HT-29 (cell line): Measurements from ENCODE around the gene ADCK1. TPM values are rescaled to one million over a fixed set of nuclear protein-coding genes. Genes with fewer than 3 reads are reported as not detected.
"Not testable (repeated sequence)": the region's sequence is repeated elsewhere in the genome, so short reads cannot be mapped to it uniquely, and the experiment has no call there.

Experiments used
- DNase-seq: peaks from one replicate; pipeline ENCODE4 v3.0.0-alpha.2; 2015; ENCODE audit warnings: low spot score
- total RNA-seq: library from RNA; depleted of rRNA; stranded (reverse); fragments of >200 nt; shearing (Covaris generic); gene quantifications from 2 replicates; pipeline ENCODE4 v1.2.3, GENCODE V29; 2014; rRNA removed

The ADCK1 gene
- 3.7 and 4.3 TPM in 2 replicates for total RNA-seq

DNA sequence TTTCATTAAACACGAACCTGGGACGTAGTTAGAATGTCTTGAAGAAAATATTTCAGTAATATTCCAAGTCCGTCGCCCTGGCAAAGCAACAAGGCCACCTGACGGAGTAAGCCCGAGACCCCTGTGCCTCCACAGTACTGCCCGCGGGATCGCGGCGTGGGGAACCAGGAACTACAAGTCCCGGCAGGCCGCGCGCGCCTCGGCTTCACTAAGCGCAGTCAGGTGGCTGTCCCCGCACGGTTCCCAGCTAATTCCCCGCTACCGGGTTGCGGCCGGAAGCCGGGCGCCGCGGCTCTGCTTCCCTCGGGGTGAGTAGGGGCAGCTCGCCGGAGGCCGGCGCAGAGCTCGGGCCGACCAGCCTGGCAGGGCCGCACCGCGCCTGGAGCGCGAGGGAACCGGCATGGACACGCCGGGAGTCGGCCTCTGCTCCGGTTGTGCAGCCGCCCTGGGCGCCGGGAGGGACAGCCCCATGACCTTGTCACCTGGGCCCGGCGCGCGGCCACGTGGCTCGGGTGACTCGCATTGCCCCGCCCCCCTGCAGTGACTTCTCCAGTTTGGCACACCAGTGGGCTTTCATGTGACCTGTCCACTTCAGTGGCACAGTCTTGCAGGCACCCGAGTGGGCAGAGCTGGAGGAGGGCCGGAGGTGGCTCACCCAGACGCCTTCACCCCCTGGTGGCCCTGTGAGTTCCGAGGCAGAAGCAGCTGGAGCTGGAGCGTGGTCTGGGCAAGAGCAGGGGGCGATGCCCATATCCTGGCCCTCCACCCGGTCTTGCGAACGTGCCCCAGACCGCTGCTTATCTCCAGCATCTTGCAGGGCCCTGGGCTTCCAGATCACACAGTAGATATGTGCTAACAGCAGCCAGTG is at the start of gene ADCK1:
TSS of gene ADCK1 (plus strand) at position 247 of the 868 bp plus-strand sequence. CDS start 18,870 bp downstream, outside the sequence.
- peak; percentile 80 for DNase-seq

DNA sequence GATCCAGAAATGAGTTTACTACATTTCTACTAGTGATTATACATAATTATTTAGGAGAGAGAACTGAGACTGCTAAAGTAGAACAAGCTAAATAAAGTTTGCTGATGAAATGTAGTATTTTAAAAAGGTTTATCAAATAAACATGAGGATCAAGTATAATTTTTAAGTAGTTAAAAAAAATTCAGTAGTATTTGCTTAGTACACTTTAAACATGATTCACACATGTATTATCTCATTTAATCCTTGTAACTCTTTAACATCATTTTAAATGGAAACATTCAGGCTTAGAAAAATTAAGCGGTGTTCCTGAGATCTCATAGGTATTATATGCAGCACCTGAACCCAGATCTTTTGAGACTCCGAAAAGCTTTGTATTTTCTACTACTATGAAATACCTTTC is 47.6 kb upstream of the ADCK1 start:
- DNase-seq, result no peak

GRCh38 chr14:77752799-77753516 is 47.0 kb upstream of the ADCK1 start:
- no peak for DNase-seq

- peak; percentile 83 for DNase-seq
These were observed 39.3 kb upstream of the ADCK1 start, which contains the start of gene SNW1 for GRCh38 chr14:77760381-77761204. Gene SNW1 (minus strand): TSS chr14:77761156. CDS start chr14:77761127, 29 bp downstream.

DNA sequence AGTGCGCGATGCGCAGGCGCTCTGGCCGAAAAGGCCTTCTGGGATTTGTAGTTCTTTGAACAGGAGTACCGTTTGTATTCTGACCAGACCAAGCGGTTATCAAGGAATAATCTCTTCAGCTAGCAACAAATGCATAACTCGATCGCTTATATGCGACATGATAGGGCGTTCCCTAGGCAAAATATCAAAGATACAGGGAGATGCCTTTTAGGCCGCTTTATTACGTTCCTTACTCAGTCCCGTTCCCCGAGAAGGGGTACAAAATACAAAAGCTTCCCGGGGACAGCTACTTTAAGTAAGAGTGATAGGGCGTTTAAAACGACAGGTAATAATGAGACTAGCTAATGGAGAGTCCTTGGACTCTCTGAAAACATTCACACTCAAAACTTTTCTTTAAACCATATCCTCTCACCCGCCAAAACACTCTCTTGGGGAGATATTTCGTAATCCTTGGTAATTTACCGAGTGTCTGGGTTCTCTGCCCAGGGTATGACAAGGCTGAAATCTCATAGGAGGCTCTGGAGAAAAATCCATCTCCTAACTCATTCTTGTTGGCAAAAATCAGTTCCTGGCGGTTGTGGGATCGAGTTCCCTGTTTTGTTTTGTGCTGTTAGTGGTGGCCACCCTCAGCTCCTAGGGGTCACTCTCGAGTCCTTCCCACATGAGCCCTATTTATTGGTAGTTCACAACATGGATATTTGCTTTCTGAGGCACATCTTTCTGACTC is 38.5 kb upstream of the ADCK1 start:
- peak; percentile 24 for DNase-seq

DNA sequence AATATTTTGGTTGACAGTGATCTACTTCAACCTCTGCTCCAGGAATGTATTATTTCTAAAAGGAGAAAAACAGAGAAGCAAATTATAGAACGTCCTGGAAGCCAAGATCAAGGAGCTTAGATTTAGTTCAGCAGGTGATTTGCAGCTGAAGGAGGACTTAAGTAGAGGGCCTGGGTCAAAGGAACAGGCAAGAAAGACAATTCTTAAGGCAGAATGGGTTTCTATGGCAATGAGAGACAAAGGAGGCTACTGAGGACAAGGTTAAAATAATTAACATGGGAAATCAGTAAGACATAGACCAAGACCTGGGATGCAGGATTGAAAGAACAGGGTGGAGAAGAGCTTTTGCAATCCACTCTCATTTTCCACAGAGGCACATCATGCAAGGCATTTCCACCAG is 36.6 kb upstream of the ADCK1 start:
- no peak for DNase-seq

GRCh38 chr14:77763978-77764377 is 35.9 kb upstream of the ADCK1 start:
- DNase-seq, result no peak

GRCh38 chr14:77768442-77769069 is 31.4 kb upstream of the ADCK1 start:
- not testable (repeated sequence) for DNase-seq

DNA sequence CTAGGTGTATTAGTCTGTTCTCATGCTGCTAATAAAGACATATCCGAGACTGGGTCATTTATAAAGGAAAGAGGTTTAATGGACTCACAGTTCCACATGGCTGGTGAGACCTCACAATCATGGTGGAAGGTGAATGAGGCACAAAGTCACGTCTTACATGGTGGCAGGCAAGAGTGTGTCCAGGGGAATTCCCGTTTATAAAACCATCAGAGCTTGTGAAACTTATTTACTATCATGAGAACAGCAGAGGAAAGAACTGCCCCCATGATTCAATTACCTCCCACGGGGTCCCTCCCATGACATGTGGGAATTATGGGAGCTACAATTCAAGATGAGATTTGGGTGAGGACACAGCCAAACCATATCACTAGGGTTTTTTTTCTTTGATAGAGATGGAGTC is 25.9 kb upstream of the ADCK1 start:
- not testable (repeated sequence) for DNase-seq

DNA sequence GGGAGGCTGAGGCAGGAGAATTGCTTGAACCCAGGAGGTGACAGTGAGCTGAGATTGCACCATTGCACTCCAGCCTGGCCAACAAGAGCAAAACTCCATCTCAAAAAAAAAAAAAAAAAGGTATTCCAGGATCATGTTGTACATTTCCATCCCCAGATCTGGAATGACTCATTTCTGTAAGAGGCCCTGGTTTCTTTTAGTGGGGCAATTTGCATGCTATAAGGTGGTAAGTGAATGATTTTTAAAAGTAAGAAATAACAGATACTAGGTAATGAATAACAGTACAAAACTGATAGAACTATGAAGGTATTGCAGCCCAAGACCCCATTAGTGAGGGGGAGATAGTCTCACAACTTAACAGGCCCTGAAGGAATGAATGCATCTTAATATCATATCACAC is 17.7 kb upstream of the ADCK1 start:
- no peak for DNase-seq

GRCh38 chr14:77786148-77786547 is 13.8 kb upstream of the ADCK1 start:
- DNase-seq, result no peak

GRCh38 chr14:77790566-77791224 is 9.2 kb upstream of the ADCK1 start:
- no peak for DNase-seq

DNA sequence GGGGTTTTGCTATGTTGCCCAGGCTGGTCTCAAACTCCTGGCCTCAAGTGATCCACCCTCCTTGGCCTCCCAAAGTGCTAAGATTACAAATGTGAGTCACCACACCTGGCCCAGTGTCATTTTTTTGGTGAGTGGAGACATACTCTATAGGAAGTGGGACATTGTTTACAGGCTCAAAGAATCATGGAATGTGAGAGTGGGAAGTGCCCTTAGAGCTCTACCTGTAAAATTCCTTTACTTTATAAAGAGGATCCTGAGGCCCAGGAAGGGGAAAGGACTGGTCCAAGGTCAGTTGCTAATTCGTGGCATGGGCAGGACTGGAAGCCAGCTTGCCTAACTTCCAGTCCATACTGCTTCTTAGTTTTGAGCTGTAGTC is 8.7 kb upstream of the ADCK1 start:
- peak; percentile 3 for DNase-seq

- not testable (repeated sequence) for DNase-seq
These were observed 6.7 kb upstream of the ADCK1 start for GRCh38 chr14:77793255-77793654.

DNA sequence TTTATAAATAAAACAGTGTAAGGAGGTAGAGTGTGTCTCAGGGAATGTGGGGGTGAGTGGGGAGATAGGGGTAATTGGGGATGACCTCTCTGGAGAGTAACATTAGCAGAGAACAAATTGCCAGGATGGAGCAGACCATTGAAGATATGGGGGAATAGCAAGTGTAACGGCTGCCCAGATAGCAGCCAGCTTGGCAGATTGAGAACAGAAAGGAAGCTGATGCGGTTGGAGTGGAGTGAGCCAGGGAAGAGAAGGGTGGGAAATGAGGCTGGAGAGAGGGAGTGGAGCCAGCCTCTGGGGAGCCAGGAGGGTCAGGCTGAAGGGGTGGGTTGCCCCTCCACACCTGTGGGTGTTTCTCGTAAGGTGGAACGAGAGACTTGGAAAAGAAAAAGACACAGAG is 5.6 kb upstream of the ADCK1 start:
- DNase-seq, result no peak

DNA sequence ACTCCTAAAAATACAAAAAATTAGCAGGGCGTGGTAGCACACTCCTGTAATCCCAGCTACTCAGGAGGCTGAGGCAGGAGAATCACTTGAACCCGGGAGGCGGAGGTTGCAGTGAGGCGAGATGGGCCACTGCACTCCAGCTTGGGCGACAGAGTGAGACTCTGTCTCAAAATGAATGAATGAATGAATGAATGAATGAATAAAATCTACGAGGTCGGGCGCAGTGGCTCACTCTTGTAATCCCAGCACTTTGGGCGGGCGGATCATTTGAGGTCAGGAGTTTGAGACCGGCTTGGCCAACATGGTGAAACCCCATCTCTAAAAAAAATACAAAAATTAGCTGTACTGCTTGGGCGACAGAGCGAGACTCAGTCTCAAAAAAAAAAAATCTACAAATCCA is 453 bp upstream of the ADCK1 start:
- not testable (repeated sequence) for DNase-seq

DNA sequence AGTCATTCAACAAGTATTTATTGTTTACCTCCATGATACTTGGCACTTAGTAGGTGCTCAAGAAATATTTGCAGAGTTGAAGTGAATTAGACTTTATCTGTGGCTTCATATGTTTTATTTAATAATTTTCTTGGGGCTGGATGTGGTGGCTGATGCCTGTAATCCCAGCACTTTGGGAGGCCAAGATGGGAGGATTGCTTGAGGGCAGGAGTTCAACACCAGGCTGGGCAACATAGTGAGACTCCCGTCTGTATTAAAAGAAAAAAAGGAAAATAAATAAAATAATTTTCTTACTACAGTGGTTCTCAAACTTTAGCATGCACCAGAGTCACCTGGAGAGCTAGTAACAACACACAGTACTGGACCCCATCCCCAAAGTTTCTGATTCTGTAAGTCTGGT is 905 bp downstream of the ADCK1 start:
- no peak for DNase-seq

DNA sequence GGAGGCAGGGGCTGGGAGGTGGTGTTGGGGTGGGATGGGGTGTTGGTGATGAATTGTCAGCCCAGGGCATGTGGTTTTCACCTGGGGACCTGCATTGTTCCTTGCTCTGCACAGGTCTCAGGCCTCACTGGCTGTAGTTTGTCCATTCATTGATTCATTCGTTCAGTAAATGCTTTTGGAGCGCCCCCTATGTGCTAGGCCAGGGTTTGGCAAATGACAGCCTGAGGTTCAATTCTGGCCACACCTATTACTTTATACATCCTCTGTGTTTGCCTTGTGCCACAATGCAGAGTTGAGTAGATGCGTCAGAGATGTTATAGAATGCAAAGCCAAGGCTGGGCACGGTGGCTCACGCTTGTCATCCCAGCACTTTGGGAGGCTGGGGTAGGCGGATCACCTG is 4.7 kb downstream of the ADCK1 start:
- DNase-seq, result peak; percentile 9

- DNase-seq, result no peak
These were observed 5.8 kb downstream of the ADCK1 start for GRCh38 chr14:77805706-77806105.

- DNase-seq, result no peak
These were observed 8.3 kb downstream of the ADCK1 start for GRCh38 chr14:77808250-77808649.
